ENCODE results near the gene ALDH1L1. TPM values are rescaled to one million over a fixed set of nuclear protein-coding genes. Genes with fewer than 3 reads are reported as not detected.

ALDH1L1 gene
- total and polyA plus RNA-seq, 2 of the 8 experiments (the other 6 are each of a cell fraction or from before 2014, with no cell fraction given), result 0.98 to 1.6 TPM

GRCh38 chr3:126104742-126105605 is 75.4 kb downstream of the ALDH1L1 start (continued):
- no peak for TF ChIP-seq NRF1 (IDR thresholded peaks at IDR 0.05; ENCODE audit: low read depth, low read length)
- TF ChIP-seq NANOG (IDR thresholded peaks at IDR 0.05; ENCODE audit: insufficient read depth, low read depth, low read length, poor library complexity, severe bottlenecking), result no peak
- TF ChIP-seq EGR1 (IDR thresholded peaks at IDR 0.05; ENCODE audit: borderline replicate concordance, low read depth, low read length), result no peak
- no peak for TF ChIP-seq CBX5 (IDR thresholded peaks at IDR 0.05; ENCODE audit: low read depth, low read length)
- no peak for TF ChIP-seq POLR2AphosphoS5 (IDR thresholded peaks at IDR 0.05; ENCODE audit: low read depth, low read length)
- no peak for TF ChIP-seq YY1 (IDR thresholded peaks at IDR 0.05; ENCODE audit: low read depth, low read length)
- no peak for TF ChIP-seq RFX5 (IDR thresholded peaks at IDR 0.05; ENCODE audit: borderline replicate concordance, low read depth, low read length)
- TF ChIP-seq SUZ12 (IDR thresholded peaks at IDR 0.05; ENCODE audit: low read length), result no peak
